22Rv1 (cell line): ENCODE results near the gene ADCY5.

Experiments
- ZFX ChIP-seq: fragments of 450-650 bp; IDR thresholded peaks from 2 replicates; pipeline ENCODE4 v1.6.1; 2017; ENCODE audit warnings: antibody characterized with exemption, borderline replicate concordance
- TF ChIP-seq, protein P1 (sequence below): fragments of 450-650 bp; IDR thresholded peaks from 2 replicates; pipeline ENCODE4 v1.5.1; 2017; ENCODE audit warnings: mild to moderate bottlenecking

DNA sequence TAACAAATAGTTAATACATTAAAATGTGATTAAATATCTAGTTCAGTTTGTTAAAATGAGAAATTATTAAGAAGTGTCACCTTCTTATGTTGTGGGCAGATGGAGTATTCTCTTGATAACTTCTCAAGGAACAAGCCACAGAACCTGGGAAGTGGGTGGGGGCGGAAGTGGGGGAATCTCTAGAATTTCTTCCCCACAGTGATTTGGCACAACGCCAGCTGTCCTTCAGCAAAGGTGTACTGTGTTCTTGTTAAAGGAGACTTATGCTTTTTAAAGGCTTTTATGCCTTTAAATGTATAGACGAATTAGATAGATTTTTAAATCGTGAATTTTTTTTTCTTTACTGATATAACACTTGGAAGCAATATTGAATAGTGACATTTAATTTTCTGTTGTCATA, 204.8 kb downstream of the ADCY5 start:
- TF ChIP-seq, protein P1, sequence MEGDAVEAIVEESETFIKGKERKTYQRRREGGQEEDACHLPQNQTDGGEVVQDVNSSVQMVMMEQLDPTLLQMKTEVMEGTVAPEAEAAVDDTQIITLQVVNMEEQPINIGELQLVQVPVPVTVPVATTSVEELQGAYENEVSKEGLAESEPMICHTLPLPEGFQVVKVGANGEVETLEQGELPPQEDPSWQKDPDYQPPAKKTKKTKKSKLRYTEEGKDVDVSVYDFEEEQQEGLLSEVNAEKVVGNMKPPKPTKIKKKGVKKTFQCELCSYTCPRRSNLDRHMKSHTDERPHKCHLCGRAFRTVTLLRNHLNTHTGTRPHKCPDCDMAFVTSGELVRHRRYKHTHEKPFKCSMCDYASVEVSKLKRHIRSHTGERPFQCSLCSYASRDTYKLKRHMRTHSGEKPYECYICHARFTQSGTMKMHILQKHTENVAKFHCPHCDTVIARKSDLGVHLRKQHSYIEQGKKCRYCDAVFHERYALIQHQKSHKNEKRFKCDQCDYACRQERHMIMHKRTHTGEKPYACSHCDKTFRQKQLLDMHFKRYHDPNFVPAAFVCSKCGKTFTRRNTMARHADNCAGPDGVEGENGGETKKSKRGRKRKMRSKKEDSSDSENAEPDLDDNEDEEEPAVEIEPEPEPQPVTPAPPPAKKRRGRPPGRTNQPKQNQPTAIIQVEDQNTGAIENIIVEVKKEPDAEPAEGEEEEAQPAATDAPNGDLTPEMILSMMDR, result no peak
- TF ChIP-seq ZFX, result no peak
